WTC11 (cell line): ENCODE data around the gene GSTM2. TPM values are rescaled to one million over a fixed set of nuclear protein-coding genes. Genes with fewer than 3 reads are reported as not detected.
A peak's percentile ranks its signal among the peaks of the same experiment; 100 is the strongest.

ENCODE experiments used
- ATAC-seq: fragments of 200-7000 bp; cut with Tn5 transposase; 2 replicates; pipeline ENCODE4 v1.10.0; 2021; ENCODE audit warnings: mild to moderate bottlenecking, moderate library complexity
- CTCF ChIA-PET: fragments of 300-600 bp; sonication (Branson Sonifier 250); formaldehyde crosslinking; loops from one replicate; lab custom pipeline; 2021; ENCODE audit warnings: antibody characterized with exemption; lab: Charles Lee
- POLR2A ChIA-PET: fragments of 350-600 bp; sonication (Branson Sonifier 250); formaldehyde crosslinking; loops from one replicate; lab custom pipeline; 2021; ENCODE audit warnings: antibody characterized with exemption; lab: Charles Lee
- DNase-seq: peaks from one replicate; pipeline ENCODE4 v3.0.0; 2021; ENCODE audit warnings: low spot score
- H3K27ac Mint-ChIP-seq: 2 replicates; pipeline ENCODE4 v1.8.0; 2021; ENCODE audit warnings: mixed read lengths
- H3K27me3 Mint-ChIP-seq: 2 replicates; pipeline ENCODE4 v1.8.0; 2021; ENCODE audit warnings: low read depth, mild to moderate bottlenecking, moderate library complexity, mixed read lengths
- H3K36me3 Mint-ChIP-seq: 2 replicates; pipeline ENCODE4 v1.8.0; 2021; ENCODE audit warnings: mixed read lengths
- H3K4me1 Mint-ChIP-seq: 2 replicates; pipeline ENCODE4 v1.8.0; 2022; ENCODE audit warnings: mixed read lengths
- H3K4me3 Mint-ChIP-seq: 2 replicates; pipeline ENCODE4 v1.8.0; 2021; ENCODE audit warnings: mild to moderate bottlenecking, moderate library complexity, mixed read lengths
- H3K9me3 Mint-ChIP-seq: 2 replicates; pipeline ENCODE4 v1.8.0; 2021; ENCODE audit warnings: mixed read lengths
- ATF1 ChIP-seq: sonication (generic); formaldehyde crosslinking; IDR thresholded peaks from 2 replicates; pipeline ENCODE4 v1.8.1; 2023; ENCODE audit warnings: mild to moderate bottlenecking, moderate library complexity, missing genetic modification reagents
- ATF6 ChIP-seq: sonication (generic); formaldehyde crosslinking; IDR thresholded peaks from 2 replicates; pipeline ENCODE4 v1.8.1; 2023; ENCODE audit warnings: mild to moderate bottlenecking, missing genetic modification reagents
- CREB1 ChIP-seq: sonication (generic); formaldehyde crosslinking; IDR thresholded peaks from 2 replicates; pipeline ENCODE4 v1.8.0; 2023; ENCODE audit warnings: mild to moderate bottlenecking, missing genetic modification reagents
- ELF4 ChIP-seq: sonication (generic); formaldehyde crosslinking; IDR thresholded peaks from 2 replicates; pipeline ENCODE4 v1.8.1; 2022; ENCODE audit warnings: low read depth, mild to moderate bottlenecking, moderate library complexity, missing genetic modification reagents
- ESRRA ChIP-seq: sonication (generic); formaldehyde crosslinking; IDR thresholded peaks from 2 replicates; pipeline ENCODE4 v1.8.1; 2022; ENCODE audit warnings: mild to moderate bottlenecking, missing genetic modification reagents, borderline replicate concordance
- GRHL2 ChIP-seq: fragments of 250-450 bp; sonication (Bioruptor Pico); IDR thresholded peaks from 2 replicates; pipeline ENCODE4 v1.8.0; 2022; ENCODE audit warnings: mild to moderate bottlenecking, moderate library complexity; ENCODE audit not compliant: insufficient replicate concordance, severe bottlenecking
- JAZF1 ChIP-seq: fragments of 250-450 bp; sonication (Bioruptor Pico); IDR thresholded peaks from 2 replicates; pipeline ENCODE4 v1.9.0; 2021; ENCODE audit warnings: moderate library complexity, mild to moderate bottlenecking, inconsistent platforms
- NFYB ChIP-seq: sonication (generic); formaldehyde crosslinking; conservative IDR thresholded peaks from 2 replicates; pipeline ENCODE4 v1.8.0; 2022; ENCODE audit warnings: low read depth, missing genetic modification reagents
- RELA ChIP-seq: sonication (generic); formaldehyde crosslinking; IDR thresholded peaks from 2 replicates; pipeline ENCODE4 v1.8.1; 2022; ENCODE audit warnings: missing genetic modification reagents, mild to moderate bottlenecking, borderline replicate concordance
- SMAD4 ChIP-seq: sonication (generic); formaldehyde crosslinking; IDR thresholded peaks from 2 replicates; pipeline ENCODE4 v1.8.0; 2022; ENCODE audit warnings: mild to moderate bottlenecking, missing genetic modification reagents
- TEAD4 ChIP-seq: sonication (generic); formaldehyde crosslinking; IDR thresholded peaks from 2 replicates; pipeline ENCODE4 v1.8.0; 2022; ENCODE audit warnings: mild to moderate bottlenecking, missing genetic modification reagents
- ZBTB21 ChIP-seq: sonication (generic); formaldehyde crosslinking; IDR thresholded peaks from 2 replicates; pipeline ENCODE4 v1.8.1; 2023; ENCODE audit warnings: mild to moderate bottlenecking, missing genetic modification reagents, borderline replicate concordance
- ZNF396 ChIP-seq: fragments of 250-450 bp; sonication (Bioruptor Pico); IDR thresholded peaks from 2 replicates; pipeline ENCODE4 v1.8.0; 2021; ENCODE audit warnings: mild to moderate bottlenecking, moderate library complexity, borderline replicate concordance
- ZNF512 ChIP-seq: sonication (generic); formaldehyde crosslinking; IDR thresholded peaks from 2 replicates; pipeline ENCODE4 v1.8.1; 2022; ENCODE audit warnings: missing genetic modification reagents, borderline replicate concordance
- ZNF532 ChIP-seq: fragments of 250-450 bp; sonication (Bioruptor Pico); IDR thresholded peaks from 2 replicates; pipeline ENCODE4 v1.9.0; 2021; ENCODE audit warnings: mild to moderate bottlenecking, borderline replicate concordance
- total RNA-seq: library from RNA; stranded (reverse); gene quantifications from 3 replicates; pipeline ENCODE4 v1.2.3, GENCODE V29; 2021
- TF ChIP-seq, protein P1 (sequence below): sonication (generic); formaldehyde crosslinking; IDR thresholded peaks from 2 replicates; pipeline ENCODE4 v1.8.1; 2023; ENCODE audit warnings: mild to moderate bottlenecking, moderate library complexity, missing genetic modification reagents
- TF ChIP-seq, protein P2 (sequence below): sonication (generic); formaldehyde crosslinking; conservative IDR thresholded peaks from 2 replicates; pipeline ENCODE4 v1.8.1; 2022; ENCODE audit warnings: mild to moderate bottlenecking, missing genetic modification reagents
- TF ChIP-seq, protein P3 (sequence below): sonication (generic); formaldehyde crosslinking; IDR thresholded peaks from 2 replicates; pipeline ENCODE4 v1.8.1; 2023; ENCODE audit warnings: mild to moderate bottlenecking, missing genetic modification reagents
- TF ChIP-seq, protein P4 (sequence below): sonication (generic); formaldehyde crosslinking; IDR thresholded peaks from 2 replicates; pipeline ENCODE4 v1.8.0; 2022; ENCODE audit warnings: mild to moderate bottlenecking, missing genetic modification reagents

Gene GSTM2
- total RNA-seq, 1 experiment from 2014 or later = 12.9 TPM

- no peak overlapping the region for H3K27ac Mint-ChIP-seq
- H3K4me3 Mint-ChIP-seq = no peak overlapping the region
- POLR2A ChIA-PET = no interaction called here
- TF ChIP-seq NFYB (no peak), ZNF512 (no peak), ELF4 (CRISPR knock-in tag) (no peak)
- TF ChIP-seq, protein P1, sequence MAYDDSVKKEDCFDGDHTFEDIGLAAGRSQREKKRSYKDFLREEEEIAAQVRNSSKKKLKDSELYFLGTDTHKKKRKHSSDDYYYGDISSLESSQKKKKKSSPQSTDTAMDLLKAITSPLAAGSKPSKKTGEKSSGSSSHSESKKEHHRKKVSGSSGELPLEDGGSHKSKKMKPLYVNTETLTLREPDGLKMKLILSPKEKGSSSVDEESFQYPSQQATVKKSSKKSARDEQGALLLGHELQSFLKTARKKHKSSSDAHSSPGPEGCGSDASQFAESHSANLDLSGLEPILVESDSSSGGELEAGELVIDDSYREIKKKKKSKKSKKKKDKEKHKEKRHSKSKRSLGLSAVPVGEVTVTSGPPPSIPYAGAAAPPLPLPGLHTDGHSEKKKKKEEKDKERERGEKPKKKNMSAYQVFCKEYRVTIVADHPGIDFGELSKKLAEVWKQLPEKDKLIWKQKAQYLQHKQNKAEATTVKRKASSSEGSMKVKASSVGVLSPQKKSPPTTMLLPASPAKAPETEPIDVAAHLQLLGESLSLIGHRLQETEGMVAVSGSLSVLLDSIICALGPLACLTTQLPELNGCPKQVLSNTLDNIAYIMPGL (CRISPR knock-in tag) = no peak
- TF ChIP-seq, all 79 proteins: peak for 0
- peaks cover 37% of the 10 kb centered on the region for H3K27me3 Mint-ChIP-seq
- H3K9me3 Mint-ChIP-seq = no peaks in the 10 kb centered on the region
- CTCF ChIA-PET = interaction anchor here (0.5 to 5.0 kb wide), 2 partner anchors 9 to 13 kb away, joined by 3 to 65 read pairs; no protein-coding TSS in a partner anchor
- ATAC-seq (no peak), DNase-seq (no peak)
- H3K4me1 Mint-ChIP-seq = peaks cover 12% of the 10 kb centered on the region
- no peaks in the 10 kb centered on the region for H3K36me3 Mint-ChIP-seq
Observed at GRCh38 chr1:109653306-109653705, 14.6 kb upstream of the GSTM2 start.

DNA sequence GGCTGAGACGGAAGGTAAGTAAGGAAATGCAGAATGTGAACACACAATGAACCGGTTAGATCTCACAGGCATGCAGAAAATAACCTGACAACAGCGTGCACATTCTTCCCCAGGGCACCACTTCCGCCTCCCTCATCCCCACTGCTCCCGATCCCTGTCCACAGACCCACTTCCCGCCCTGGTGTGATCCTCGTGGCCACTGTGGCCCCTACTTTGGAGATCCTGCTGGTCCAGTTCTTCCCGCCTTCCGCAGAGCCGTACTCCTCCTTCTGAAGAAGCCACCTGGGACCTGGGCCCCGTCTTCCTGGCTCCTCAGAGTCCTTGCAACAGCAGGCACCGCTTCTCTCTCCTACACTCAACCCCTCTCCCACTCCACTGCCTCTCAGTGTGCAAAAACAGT lies 13.3 kb upstream of the GSTM2 start:
- H3K36me3 Mint-ChIP-seq = no peaks in the 10 kb centered on the region
- H3K4me1 Mint-ChIP-seq = peaks cover 12% of the 10 kb centered on the region
- no peaks in the 10 kb centered on the region for H3K9me3 Mint-ChIP-seq
- DNase-seq (no peak), ATAC-seq (no peak)
- peaks cover 37% of the 10 kb centered on the region for H3K27me3 Mint-ChIP-seq
- H3K4me3 Mint-ChIP-seq = peak overlapping the region; percentile 91; the same call in 1 of the 2 replicates
- CTCF ChIA-PET = interaction anchor here (0.7 to 4.3 kb wide), 4 partner anchors 15 to 330 kb away, joined by 4 to 45 read pairs (median 13); partner anchors contain the start of gene AHCYL1
- no peak overlapping the region for H3K27ac Mint-ChIP-seq
- POLR2A ChIA-PET = no interaction called here
- no peak for TF ChIP-seq ATF1 (CRISPR knock-in tag)
- TF ChIP-seq, protein P2, sequence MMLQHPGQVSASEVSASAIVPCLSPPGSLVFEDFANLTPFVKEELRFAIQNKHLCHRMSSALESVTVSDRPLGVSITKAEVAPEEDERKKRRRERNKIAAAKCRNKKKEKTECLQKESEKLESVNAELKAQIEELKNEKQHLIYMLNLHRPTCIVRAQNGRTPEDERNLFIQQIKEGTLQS (CRISPR knock-in tag) = no peak
- TF ChIP-seq ZBTB21 (CRISPR knock-in tag) = no peak
- TF ChIP-seq, protein P3, sequence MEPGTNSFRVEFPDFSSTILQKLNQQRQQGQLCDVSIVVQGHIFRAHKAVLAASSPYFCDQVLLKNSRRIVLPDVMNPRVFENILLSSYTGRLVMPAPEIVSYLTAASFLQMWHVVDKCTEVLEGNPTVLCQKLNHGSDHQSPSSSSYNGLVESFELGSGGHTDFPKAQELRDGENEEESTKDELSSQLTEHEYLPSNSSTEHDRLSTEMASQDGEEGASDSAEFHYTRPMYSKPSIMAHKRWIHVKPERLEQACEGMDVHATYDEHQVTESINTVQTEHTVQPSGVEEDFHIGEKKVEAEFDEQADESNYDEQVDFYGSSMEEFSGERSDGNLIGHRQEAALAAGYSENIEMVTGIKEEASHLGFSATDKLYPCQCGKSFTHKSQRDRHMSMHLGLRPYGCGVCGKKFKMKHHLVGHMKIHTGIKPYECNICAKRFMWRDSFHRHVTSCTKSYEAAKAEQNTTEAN (CRISPR knock-in tag) = no peak
- TF ChIP-seq ATF6 (CRISPR knock-in tag) = no peak
- TF ChIP-seq, protein P4, sequence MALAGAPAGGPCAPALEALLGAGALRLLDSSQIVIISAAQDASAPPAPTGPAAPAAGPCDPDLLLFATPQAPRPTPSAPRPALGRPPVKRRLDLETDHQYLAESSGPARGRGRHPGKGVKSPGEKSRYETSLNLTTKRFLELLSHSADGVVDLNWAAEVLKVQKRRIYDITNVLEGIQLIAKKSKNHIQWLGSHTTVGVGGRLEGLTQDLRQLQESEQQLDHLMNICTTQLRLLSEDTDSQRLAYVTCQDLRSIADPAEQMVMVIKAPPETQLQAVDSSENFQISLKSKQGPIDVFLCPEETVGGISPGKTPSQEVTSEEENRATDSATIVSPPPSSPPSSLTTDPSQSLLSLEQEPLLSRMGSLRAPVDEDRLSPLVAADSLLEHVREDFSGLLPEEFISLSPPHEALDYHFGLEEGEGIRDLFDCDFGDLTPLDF (CRISPR knock-in tag) = no peak
- TF ChIP-seq SMAD4 (CRISPR knock-in tag) = no peak
- no peak for TF ChIP-seq RELA (CRISPR knock-in tag)
- no peak for TF ChIP-seq TEAD4 (CRISPR knock-in tag)
- TF ChIP-seq GRHL2 = no peak
- no peak for TF ChIP-seq ZNF396 (CRISPR knock-in tag)
- no peak for TF ChIP-seq ESRRA (CRISPR knock-in tag)
- TF ChIP-seq JAZF1 (CRISPR knock-in tag) = no peak
- TF ChIP-seq CREB1 (CRISPR knock-in tag) = no peak
- TF ChIP-seq ZNF532 = no peak
- TF ChIP-seq ZNF512 = no peak
